B cell (primary cell): ENCODE results near the gene KCNQ5. TPM values are rescaled to one million over a fixed set of nuclear protein-coding genes. Genes with fewer than 3 reads are reported as not detected.

ENCODE experiments used
- ATAC-seq: fragments of 200-7000 bp; cut with Tn5 transposase; one replicate; pipeline ENCODE4 v1.10.0; 2021; ENCODE audit warnings: low read depth, mild to moderate bottlenecking, moderate number of reproducible peaks, moderate library complexity
- CTCF ChIA-PET: fragments of 350-600 bp; sonication (Branson Sonifier 250); formaldehyde crosslinking; loops from one replicate; lab custom pipeline; 2021; ENCODE audit warnings: antibody characterized with exemption, inconsistent platforms; lab: Charles Lee
- POLR2A ChIA-PET: fragments of 350-600 bp; sonication (Branson Sonifier 250); formaldehyde crosslinking; loops from one replicate; lab custom pipeline; 2021; ENCODE audit warnings: antibody characterized with exemption; lab: Charles Lee
- DNase-seq: peaks from one replicate; pipeline ENCODE4 v3.0.0; 2013
- H2AFZ ChIP-seq: 2 replicates; pipeline ENCODE4 v1.6.1; 2012; ENCODE audit warnings: mild to moderate bottlenecking, low read depth, low read length; ENCODE audit not compliant: insufficient read depth, poor library complexity, severe bottlenecking
- H3K27ac ChIP-seq, 2 donors: 1 replicate in 1 of 2; 2 replicates in 1 of 2; pipeline ENCODE4 v1.5.1; 2012 to 2013; ENCODE audit warnings: low read length in 2 of 2, mild to moderate bottlenecking in 2 of 2, moderate library complexity in 1 of 2
- H3K27me3 ChIP-seq, 4 experiments: fragments of 200-600 bp in 1 of 4; sonication (generic) in 1 of 4; replicated peaks in 1 of 4; 1 replicate in 2 of 4; 2 replicates in 2 of 4; pipeline versions ENCODE4 v1.6.1 to v1.7.0; 2013 to 2016; ENCODE audit warnings: low read length in 3 of 4, mild to moderate bottlenecking in 2 of 4, mixed read lengths in 1 of 4, moderate library complexity in 1 of 4; ENCODE audit not compliant: insufficient read depth in 4 of 4, control insufficient read depth in 3 of 4; ENCODE audit errors: control extremely low read depth in 1 of 4
- H3K36me3 ChIP-seq, 2 experiments: replicated peaks in 1 of 2; 1 replicate in 1 of 2; 2 replicates in 1 of 2; pipeline versions ENCODE4 v1.6.1 to v1.7.1; 2013; ENCODE audit warnings: low read length in 1 of 2; ENCODE audit not compliant: insufficient read depth in 2 of 2, control insufficient read depth in 1 of 2; ENCODE audit errors: control extremely low read depth in 1 of 2, extremely low read depth in 1 of 2
- H3K4me1 ChIP-seq, 2 donors: fragments of 200-600 bp in 1 of 2; sonication (generic) in 1 of 2; 1 replicate in 1 of 2; 2 replicates in 1 of 2; pipeline versions ENCODE4 v1.5.1 to v1.6.1; 2013 to 2017; ENCODE audit warnings: low read length in 2 of 2; ENCODE audit not compliant: control insufficient read depth in 2 of 2, insufficient read depth in 2 of 2
- H3K4me2 ChIP-seq: replicated peaks from 2 replicates; pipeline ENCODE3; 2012; ENCODE audit warnings: mild to moderate bottlenecking, low read depth, low read length; ENCODE audit not compliant: poor library complexity, severe bottlenecking
- H3K4me3 ChIP-seq, 5 experiments: fragments of 200-600 bp in 1 of 5; sonication (generic) in 1 of 5; 1 replicate in 3 of 5; 2 replicates in 2 of 5; pipeline versions ENCODE4 v1.5.1 to v1.7.0; 2011 to 2016; ENCODE audit warnings: low read length in 4 of 5, mild to moderate bottlenecking in 4 of 5, low read depth in 2 of 5, control low read depth in 1 of 5, moderate library complexity in 1 of 5; ENCODE audit not compliant: insufficient read depth in 1 of 5; ENCODE audit errors: control extremely low read depth in 1 of 5, extremely low read depth in 1 of 5
- H3K79me2 ChIP-seq: fragments of 200-600 bp; sonication (generic); one replicate; pipeline ENCODE4 v1.6.0; 2016; ENCODE audit warnings: low read length; ENCODE audit not compliant: control insufficient read depth, insufficient read depth
- H3K9ac ChIP-seq: fragments of 200-600 bp; sonication (generic); 2 replicates; pipeline ENCODE4 v1.6.1; 2017; ENCODE audit warnings: mild to moderate bottlenecking, low read length, moderate library complexity
- H3K9me3 ChIP-seq, 3 donors: one replicate each; pipeline versions ENCODE4 v1.6.1 to v1.7.1; 2013; ENCODE audit warnings: low read length in 2 of 3; ENCODE audit not compliant: control insufficient read depth in 2 of 3, insufficient read depth in 1 of 3; ENCODE audit errors: control extremely low read depth in 1 of 3
- H4K20me1 ChIP-seq: 2 replicates; pipeline ENCODE4 v1.6.0; 2012; ENCODE audit warnings: mild to moderate bottlenecking, low read length; ENCODE audit not compliant: insufficient read depth, control insufficient read depth, poor library complexity, severe bottlenecking
- H3K27ac Mint-ChIP-seq: one replicate; pipeline ENCODE4 v1.8.0; 2021; ENCODE audit warnings: mixed read lengths
- H3K27me3 Mint-ChIP-seq: one replicate; pipeline ENCODE4 v1.8.0; 2021; ENCODE audit warnings: mixed read lengths
- H3K4me1 Mint-ChIP-seq: one replicate; pipeline ENCODE4 v1.8.0; 2021; ENCODE audit warnings: mixed read lengths
- H3K4me3 Mint-ChIP-seq: one replicate; pipeline ENCODE4 v1.8.0; 2021; ENCODE audit warnings: mixed read lengths
- H3K9me3 Mint-ChIP-seq: one replicate; pipeline ENCODE4 v1.8.0; 2022; ENCODE audit warnings: mixed read lengths; ENCODE audit not compliant: insufficient read depth
- EZH2 ChIP-seq: IDR thresholded peaks from 2 replicates; pipeline ENCODE4 v1.6.1; 2012; ENCODE audit warnings: borderline replicate concordance, low read depth, mild to moderate bottlenecking, moderate library complexity, low read length; ENCODE audit not compliant: insufficient read depth, poor library complexity, severe bottlenecking
- WGBS: methylation state at CpG from one replicate; pipeline ENCODE4 v1.1.5; 2013; ENCODE audit warnings: missing lambda C conversion rate; ENCODE audit not compliant: insufficient coverage; 5-methylcytosine and 5-hydroxymethylcytosine counted together
- intact Hi-C: fragments of 100-400 bp; cut with micrococcal nuclease; formaldehyde crosslinking; loops from one replicate; pipeline ENCODE4 v1.10.0; 2022
- polyA plus RNA-seq: library from polyadenylated mRNA; depleted of rRNA; stranded (reverse); fragments of >200 nt; gene quantifications from 2 replicates; pipeline ENCODE4 v1.2.3, GENCODE V29; 2012
- total RNA-seq, 2 donors: library from RNA; stranded (reverse); fragments of 120-200 nt in 1 of 2; gene quantifications; 1 replicate in 1 of 2; 2 replicates in 1 of 2; pipeline versions ENCODE4 v1.2.3 to v1.2.4, GENCODE V29; 2013 to 2022
- TF ChIP-seq, protein P1 (sequence below): fragments of 200-600 bp; IDR thresholded peaks from one replicate; pipeline ENCODE4 v1.8.0; 2022; ENCODE audit warnings: antibody characterized with exemption, mild to moderate bottlenecking

Gene KCNQ5
- total and polyA plus RNA-seq, 2 donors (not counting 1 experiment from before 2014, with no cell fraction given), result 2.3 to 9.4 TPM

DNA sequence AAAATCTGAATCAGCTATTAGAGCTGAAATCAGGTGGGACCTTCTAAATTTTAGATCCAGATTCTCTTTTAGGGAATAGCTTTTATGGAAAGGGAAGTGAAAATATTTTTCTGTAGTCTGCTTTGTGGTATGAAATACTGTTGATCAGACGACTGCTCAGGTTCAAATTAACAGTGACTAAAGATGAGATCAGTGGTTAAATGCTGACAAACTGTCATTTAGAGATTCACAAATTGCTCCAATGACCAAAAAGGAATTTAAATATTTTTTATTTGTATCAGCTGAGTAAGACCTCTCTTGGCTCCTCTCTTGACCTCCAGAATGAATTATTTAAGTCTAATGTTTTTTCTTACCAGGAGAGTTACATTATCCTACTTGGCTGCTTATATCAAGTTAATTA, 77.3 kb downstream of the KCNQ5 start:
- Histone ChIP-seq H3K9ac (no peak overlapping the region), H3K9me3 (peaks cover 0 to 2% (median 0%) of the 10 kb centered on the region in 3 donors), H3K36me3 (peaks cover 0 to 6% of the 10 kb centered on the region in 2 experiments), H2AFZ (no peak overlapping the region), H3K4me2 (no peak overlapping the region), H4K20me1 (no peaks in the 10 kb centered on the region), H3K27ac (no peak overlapping the region), H3K79me2 (peaks cover 18% of the 10 kb centered on the region), H3K27me3 (no peaks in the 10 kb centered on the region), H3K4me3 (no peak overlapping the region), H3K4me1 (no peaks in the 10 kb centered on the region)
- Mint-ChIP-seq H3K27ac (no peak overlapping the region), H3K4me1 (no peaks in the 10 kb centered on the region), H3K27me3 (no peaks in the 10 kb centered on the region), H3K4me3 (no peak overlapping the region), H3K9me3 (no peaks in the 10 kb centered on the region)
- ATAC-seq, result no peak
- no peak for TF ChIP-seq EZH2
- TF ChIP-seq, protein P1, sequence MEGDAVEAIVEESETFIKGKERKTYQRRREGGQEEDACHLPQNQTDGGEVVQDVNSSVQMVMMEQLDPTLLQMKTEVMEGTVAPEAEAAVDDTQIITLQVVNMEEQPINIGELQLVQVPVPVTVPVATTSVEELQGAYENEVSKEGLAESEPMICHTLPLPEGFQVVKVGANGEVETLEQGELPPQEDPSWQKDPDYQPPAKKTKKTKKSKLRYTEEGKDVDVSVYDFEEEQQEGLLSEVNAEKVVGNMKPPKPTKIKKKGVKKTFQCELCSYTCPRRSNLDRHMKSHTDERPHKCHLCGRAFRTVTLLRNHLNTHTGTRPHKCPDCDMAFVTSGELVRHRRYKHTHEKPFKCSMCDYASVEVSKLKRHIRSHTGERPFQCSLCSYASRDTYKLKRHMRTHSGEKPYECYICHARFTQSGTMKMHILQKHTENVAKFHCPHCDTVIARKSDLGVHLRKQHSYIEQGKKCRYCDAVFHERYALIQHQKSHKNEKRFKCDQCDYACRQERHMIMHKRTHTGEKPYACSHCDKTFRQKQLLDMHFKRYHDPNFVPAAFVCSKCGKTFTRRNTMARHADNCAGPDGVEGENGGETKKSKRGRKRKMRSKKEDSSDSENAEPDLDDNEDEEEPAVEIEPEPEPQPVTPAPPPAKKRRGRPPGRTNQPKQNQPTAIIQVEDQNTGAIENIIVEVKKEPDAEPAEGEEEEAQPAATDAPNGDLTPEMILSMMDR, result no peak
- intact Hi-C loops, result no loop called here
- CTCF ChIA-PET, result no interaction called here
- no CpG with 5 or more reads among the region's 1 CpG for WGBS
- DNase-seq, result no peak
- POLR2A ChIA-PET, result no interaction called here

DNA sequence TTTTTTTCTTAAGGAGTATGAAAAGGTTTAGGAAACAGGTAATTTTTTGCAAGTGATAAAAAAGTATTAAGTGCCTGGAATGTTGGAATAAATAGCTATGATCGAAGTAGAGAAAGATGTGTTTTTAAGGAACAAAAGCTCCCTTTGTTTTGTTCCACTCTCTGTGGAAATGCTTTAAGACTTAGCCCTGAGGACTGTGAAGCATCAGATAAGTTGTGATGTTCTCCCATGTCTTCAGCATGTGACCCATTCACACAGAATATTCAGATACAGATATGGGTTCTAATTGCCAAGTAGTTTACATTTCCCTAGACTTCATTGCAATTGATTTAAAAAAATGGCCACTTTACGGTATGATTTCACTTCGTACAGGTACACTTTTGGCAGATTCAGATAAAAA, 80.6 kb downstream of the KCNQ5 start:
- Histone ChIP-seq H3K79me2 (peaks cover 15% of the 10 kb centered on the region), H3K27ac (no peak overlapping the region), H3K4me1 (no peaks in the 10 kb centered on the region), H3K27me3 (no peaks in the 10 kb centered on the region), H3K4me2 (no peak overlapping the region), H3K4me3 (no peak overlapping the region), H2AFZ (no peak overlapping the region), H3K9ac (no peak overlapping the region), H4K20me1 (no peaks in the 10 kb centered on the region), H3K36me3 (peaks cover 0 to 4% of the 10 kb centered on the region in 2 experiments), H3K9me3 (no peaks in the 10 kb centered on the region)
- H3K27ac Mint-ChIP-seq, result no peak overlapping the region
- DNase-seq (no peak), ATAC-seq (no peak)
- H3K4me3 Mint-ChIP-seq, result no peak overlapping the region
- WGBS, result no CpG with 5 or more reads among the region's 3 CpGs
- no peak for TF ChIP-seq EZH2
- TF ChIP-seq, protein P1, result no peak
- ChIA-PET CTCF (no interaction called here), POLR2A (no interaction called here)
- no peaks in the 10 kb centered on the region for H3K9me3 Mint-ChIP-seq
- no peaks in the 10 kb centered on the region for H3K27me3 Mint-ChIP-seq
- no peaks in the 10 kb centered on the region for H3K4me1 Mint-ChIP-seq
- intact Hi-C loops, result no loop called here
